GM12801 (cell line): ENCODE measurements around the gene MSLN.

Source experiments
- TF ChIP-seq, protein P1 (sequence below): IDR thresholded peaks from one replicate; pipeline ENCODE4 v1.5.1; 2011; ENCODE audit warnings: control low read depth; ENCODE audit not compliant: insufficient read length; ENCODE audit errors: extremely low read depth

The MSLN gene

DNA sequence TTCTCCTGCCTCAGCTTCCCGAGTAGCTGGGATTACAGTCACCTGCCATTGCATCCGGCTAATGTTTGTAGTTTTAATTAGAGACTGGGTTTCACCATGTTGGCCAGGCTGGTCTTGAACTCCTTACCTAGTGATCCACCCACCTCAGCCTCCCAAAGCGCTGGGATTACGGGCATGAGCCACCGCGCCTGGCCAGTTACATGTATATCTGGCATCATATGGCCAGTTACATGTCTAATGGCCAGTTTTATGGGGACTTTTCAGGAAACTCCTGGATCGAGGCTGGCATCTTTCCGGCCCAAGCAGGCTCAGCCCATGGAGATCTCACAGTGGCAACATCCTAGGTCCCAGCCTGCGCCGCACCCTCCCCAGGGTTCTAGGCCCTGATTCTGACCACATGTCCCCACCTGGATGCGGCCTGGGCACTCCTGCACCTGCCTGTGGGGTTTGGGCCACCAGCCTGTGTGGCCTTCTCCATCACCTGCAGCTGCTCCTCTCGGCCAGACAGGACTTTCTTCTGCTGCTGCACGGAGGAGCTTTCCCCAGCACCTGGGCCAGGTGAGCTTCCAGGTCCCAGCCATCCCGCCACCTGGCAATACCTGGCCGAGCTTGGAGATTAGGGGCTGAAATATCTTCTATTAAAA, 18.4 kb upstream of the MSLN start:
- TF ChIP-seq, protein P1, sequence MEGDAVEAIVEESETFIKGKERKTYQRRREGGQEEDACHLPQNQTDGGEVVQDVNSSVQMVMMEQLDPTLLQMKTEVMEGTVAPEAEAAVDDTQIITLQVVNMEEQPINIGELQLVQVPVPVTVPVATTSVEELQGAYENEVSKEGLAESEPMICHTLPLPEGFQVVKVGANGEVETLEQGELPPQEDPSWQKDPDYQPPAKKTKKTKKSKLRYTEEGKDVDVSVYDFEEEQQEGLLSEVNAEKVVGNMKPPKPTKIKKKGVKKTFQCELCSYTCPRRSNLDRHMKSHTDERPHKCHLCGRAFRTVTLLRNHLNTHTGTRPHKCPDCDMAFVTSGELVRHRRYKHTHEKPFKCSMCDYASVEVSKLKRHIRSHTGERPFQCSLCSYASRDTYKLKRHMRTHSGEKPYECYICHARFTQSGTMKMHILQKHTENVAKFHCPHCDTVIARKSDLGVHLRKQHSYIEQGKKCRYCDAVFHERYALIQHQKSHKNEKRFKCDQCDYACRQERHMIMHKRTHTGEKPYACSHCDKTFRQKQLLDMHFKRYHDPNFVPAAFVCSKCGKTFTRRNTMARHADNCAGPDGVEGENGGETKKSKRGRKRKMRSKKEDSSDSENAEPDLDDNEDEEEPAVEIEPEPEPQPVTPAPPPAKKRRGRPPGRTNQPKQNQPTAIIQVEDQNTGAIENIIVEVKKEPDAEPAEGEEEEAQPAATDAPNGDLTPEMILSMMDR = no peak

DNA sequence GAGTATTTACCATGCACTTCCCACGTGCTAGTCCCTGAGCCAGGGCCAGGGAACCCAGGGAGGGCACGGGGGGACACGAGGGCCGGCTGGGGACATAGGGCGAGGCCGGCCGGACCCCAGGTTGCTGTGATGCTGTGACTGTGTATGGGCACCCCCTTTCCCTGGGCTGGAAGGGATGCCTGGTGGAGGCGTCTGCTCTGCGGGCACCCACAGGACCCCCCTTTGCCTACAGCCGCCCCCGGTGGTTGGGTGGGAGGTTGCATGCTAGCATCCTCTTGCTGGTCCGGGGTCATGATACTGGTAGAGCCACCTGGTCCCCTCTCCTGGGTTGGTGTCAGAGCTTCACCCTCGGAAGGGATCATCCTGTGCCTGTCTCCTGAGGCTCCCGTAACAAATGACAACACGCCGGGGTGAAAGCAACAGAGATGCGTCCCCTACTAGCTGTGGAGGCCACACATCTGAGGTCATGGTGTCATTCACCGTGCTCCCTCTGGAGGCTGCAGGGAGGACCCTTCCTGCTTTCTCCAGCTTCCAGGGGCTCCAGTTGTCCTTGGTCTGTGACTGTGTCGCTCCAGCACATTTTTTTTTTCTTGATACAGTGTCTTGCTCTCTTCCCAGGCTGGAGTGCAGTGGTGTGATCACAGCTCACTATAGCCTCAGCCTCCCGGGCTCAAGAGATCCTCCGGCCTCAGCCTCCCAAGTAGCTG, 16.6 kb upstream of the MSLN start:
- TF ChIP-seq, protein P1 = no peak

DNA sequence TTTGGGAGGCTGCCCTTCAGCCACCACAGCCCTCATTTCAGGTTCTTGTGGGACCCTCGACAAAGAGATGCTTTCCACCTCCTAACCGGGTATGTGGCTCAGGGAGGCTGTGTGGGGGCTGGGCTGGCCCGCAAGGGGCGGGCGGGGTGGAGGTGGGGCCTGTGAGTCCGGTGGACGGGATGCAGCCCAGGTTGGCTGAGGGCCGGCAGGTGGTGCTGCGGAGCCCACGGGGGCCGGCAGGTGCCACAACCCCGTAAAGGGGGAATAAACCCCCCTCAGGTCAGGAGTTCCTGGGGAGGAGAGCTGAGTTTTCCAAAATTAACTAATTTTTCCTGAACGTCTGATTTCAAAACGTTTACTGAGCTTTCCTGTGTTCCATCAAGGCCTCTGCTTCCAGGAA, 14.8 kb upstream of the MSLN start:
- TF ChIP-seq, protein P1 = no peak

DNA sequence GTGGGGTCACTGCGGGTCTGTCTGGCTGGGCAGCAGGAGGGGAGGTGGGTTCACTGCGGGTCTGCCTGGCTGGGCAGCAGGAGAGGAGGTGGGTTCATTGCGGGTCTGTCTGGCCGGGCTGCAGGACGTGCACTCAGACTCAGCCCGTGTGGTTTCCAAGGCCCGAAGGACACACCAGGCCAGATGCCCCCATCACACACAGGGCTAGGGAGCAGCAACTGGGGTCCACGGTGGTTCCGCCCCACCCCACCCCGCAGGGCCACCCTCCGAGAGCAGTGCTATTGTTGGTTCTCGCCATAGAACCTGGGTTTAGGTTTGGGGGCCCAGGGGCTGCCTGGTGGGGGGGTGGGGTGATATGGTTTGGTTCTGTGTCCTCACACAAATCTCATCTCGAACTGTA, 13.9 kb upstream of the MSLN start:
- TF ChIP-seq, protein P1 = no peak

DNA sequence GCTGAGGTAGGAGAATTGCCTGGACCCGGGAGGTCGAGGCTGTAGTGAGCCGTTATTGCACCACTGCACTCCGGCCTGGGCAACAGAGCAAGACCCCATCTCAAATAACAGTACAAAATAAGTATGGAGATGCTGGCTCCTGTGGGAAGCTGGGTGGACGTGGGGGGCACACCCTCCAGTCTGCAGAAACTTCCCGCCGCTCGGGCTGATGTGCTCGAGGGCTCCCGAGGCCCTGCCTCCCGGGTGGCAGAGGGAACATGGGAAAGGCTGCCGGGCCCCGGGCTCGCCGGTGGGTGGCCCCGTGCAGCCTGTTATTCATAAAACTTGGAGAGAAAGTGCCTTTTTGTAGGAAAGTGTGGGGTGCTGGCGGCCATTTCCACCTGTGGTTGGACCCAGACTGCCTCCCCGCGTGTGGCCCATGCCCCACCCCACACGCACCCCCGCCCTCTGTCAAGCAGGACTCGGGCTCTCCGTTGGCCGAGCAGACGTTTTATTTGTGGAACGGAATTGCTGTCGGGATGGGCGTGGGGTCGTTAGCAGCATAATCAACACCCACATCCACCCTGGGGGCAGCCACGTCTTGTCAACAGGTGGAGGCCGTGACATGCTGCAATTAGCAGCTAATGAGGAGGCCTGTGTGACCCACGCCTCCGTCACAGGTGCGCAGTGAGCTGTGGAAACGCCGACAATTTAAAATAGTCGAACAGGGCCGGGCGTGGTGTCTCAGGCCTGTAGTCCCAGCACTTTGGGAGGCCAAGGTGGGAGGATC, 12.4 kb upstream of the MSLN start:
- TF ChIP-seq, protein P1 = no peak

DNA sequence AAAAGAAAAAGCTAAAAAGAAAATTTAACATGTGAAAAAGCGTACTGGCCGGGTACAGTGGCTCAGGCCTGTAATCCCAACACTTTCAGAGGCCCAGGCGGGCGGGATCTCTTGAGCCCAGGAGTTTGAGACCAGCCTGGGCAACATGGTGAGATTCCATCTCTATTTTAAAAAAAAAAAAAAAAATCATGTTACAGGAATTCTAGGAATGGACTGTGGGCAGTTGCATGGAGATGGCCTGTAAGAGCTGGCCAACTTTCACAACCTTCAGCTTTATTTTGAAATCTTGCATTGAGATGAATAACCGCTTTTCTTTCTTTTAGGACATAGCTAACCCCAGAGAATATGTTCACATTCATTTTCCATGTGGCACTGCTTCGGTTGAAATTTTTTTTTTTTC, 11.5 kb upstream of the MSLN start:
- TF ChIP-seq, protein P1 = no peak

DNA sequence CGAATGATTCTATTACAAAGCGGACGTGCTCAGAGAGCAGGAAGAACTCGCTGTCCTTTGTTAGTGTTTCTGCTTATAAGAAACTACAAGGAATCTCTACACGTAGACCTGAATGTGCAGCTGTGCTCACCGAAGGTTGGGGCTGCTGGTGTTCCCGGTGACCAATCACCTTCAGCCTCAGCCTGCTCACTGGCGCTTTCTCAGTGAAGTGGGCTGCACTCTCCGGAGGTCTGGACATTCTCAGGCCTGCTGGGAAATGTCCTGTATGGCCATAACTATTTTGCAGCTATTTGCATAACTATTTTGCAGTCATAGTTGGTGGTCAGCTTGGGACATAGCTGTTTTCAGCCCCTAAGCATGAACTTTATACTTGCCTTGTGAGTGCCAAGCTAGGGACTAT, 10.0 kb upstream of the MSLN start:
- TF ChIP-seq, protein P1 = no peak
